Measurements from ENCODE around the gene CDC37L1.

DNA sequence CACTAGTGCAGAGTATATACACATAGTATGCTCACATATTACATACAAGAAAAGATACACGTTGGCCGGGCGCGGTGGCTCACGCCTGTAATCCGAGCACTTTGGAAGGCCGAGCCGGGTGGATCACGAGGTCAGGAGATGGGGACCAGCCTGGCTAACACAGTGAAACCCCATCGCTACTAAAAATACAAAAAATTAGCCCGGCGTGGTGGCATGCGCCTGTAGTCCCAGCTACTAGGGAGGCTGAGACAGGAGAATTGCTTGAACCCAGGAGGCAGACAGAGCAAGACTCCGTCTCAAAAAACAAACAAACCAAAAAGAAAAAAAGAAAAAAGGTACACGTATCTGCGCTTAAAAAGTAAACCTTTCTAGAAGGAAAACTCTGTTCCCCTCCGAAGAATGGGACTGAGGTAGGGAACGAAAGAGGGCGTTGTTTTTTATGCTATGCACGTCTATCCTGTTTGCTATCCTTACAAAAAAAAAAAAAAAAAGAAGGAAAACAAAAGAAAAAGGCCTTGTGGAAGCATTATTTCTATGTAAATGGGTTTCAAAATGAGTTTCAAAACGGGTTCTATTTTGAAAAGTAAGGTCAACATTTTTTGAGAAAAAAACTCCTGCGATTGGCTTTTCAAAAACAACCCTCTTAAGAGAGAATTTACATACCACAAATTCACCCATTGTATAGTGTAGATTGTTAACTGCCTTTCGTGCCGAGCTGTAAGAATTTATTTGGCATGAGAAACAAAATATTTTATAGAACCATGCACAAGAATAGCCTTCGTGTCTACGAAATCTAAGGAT, 60.4 kb downstream of the CDC37L1 start:
- TF ChIP-seq POLR2A (IDR thresholded peaks at IDR 0.05) (no peak), CTCF (IDR thresholded peaks at IDR 0.05) (no peak)

Data from thyroid gland (tissue), 4 donors.